GM19043 (cell line): ENCODE data around the gene INTS3.
"Not testable (repeated sequence)": the region's sequence is repeated elsewhere in the genome, so short reads cannot be mapped to it uniquely, and the experiment has no call there.

Experiments
- ATAC-seq: cut with Tn5 transposase; IDR thresholded peaks from one replicate; pipeline ENCODE4 v1.9.1; 2021; ENCODE audit warnings: low read depth; ENCODE audit not compliant: unreplicated experiment

Gene INTS3

GRCh38 chr1:153750026-153750995 lies 22.5 kb downstream of the INTS3 start:
- ATAC-seq = no peak

- ATAC-seq = no peak
Measured at GRCh38 chr1:153752072-153752471, 24.2 kb downstream of the INTS3 start.

GRCh38 chr1:153752571-153753195 lies 24.8 kb downstream of the INTS3 start:
- ATAC-seq = no peak

- no peak for ATAC-seq
Measured at GRCh38 chr1:153754266-153754665, 26.4 kb downstream of the INTS3 start.

GRCh38 chr1:153760440-153760839 lies 32.6 kb downstream of the INTS3 start:
- no peak for ATAC-seq

GRCh38 chr1:153763365-153764225 lies 35.7 kb downstream of the INTS3 start:
- no peak for ATAC-seq

- no peak for ATAC-seq
Measured at GRCh38 chr1:153764310-153764709, 36.5 kb downstream of the INTS3 start.

GRCh38 chr1:153766663-153767062 lies 38.8 kb downstream of the INTS3 start:
- ATAC-seq = not testable (repeated sequence)

GRCh38 chr1:153767519-153767918 lies 39.7 kb downstream of the INTS3 start:
- no peak for ATAC-seq

GRCh38 chr1:153768316-153769181 lies 40.7 kb downstream of the INTS3 start:
- ATAC-seq = no peak

GRCh38 chr1:153769221-153769620 lies 41.4 kb downstream of the INTS3 start:
- no peak for ATAC-seq

- ATAC-seq = no peak
Measured at GRCh38 chr1:153770797-153771196, 42.9 kb downstream of the INTS3 start.

- no peak for ATAC-seq
Measured at GRCh38 chr1:153771261-153771660, 43.4 kb downstream of the INTS3 start.

- no peak for ATAC-seq
Measured at GRCh38 chr1:153771841-153772593, 44.2 kb downstream of the INTS3 start.

GRCh38 chr1:153773096-153773921 lies 45.5 kb downstream of the INTS3 start:
- no peak for ATAC-seq

- no peak for ATAC-seq
Measured at GRCh38 chr1:153774026-153774595, 46.3 kb downstream of the INTS3 start.

GRCh38 chr1:153774780-153775457 lies 47.1 kb downstream of the INTS3 start, which contains the start of gene SLC27A3:
SLC27A3 (plus strand) TSS chr1:153775407; CDS start chr1:153775498, 91 bp downstream.
- ATAC-seq = peak; percentile 7
